DND-41 (cell line): ENCODE results near the gene C16orf95.

Experiments
- ATAC-seq: fragments of 200-7000 bp; cut with Tn5 transposase; 3 replicates; pipeline ENCODE4 v1.9.1; 2021; ENCODE audit warnings: low read depth; ENCODE audit not compliant: insufficient read depth
- DNase-seq: peaks from one replicate; pipeline ENCODE4 v3.0.0-alpha.2; 2020
- H2AFZ ChIP-seq: 2 replicates; pipeline ENCODE4 v1.6.0; 2012; ENCODE audit warnings: low read depth, low read length
- H3K27ac ChIP-seq: 2 replicates; pipeline ENCODE4 v1.5.1; 2012; ENCODE audit warnings: low read length, inconsistent platforms
- H3K27me3 ChIP-seq: fragments of 200-600 bp; sonication (generic); 2 replicates; pipeline ENCODE4 v1.6.0; 2012; ENCODE audit warnings: low read length, mild to moderate bottlenecking, inconsistent platforms; ENCODE audit not compliant: insufficient read depth, poor library complexity
- H3K36me3 ChIP-seq: 2 replicates; pipeline ENCODE4 v1.5.1; 2012; ENCODE audit warnings: low read length, inconsistent platforms; ENCODE audit not compliant: insufficient read depth
- H3K4me1 ChIP-seq: 2 replicates; pipeline ENCODE4 v1.5.1; 2012; ENCODE audit warnings: mild to moderate bottlenecking, low read length; ENCODE audit not compliant: insufficient read depth
- H3K4me2 ChIP-seq: 2 replicates; pipeline ENCODE4 v1.6.0; 2012; ENCODE audit warnings: mild to moderate bottlenecking, moderate library complexity, low read length, inconsistent platforms; ENCODE audit not compliant: insufficient read depth
- H3K4me3 ChIP-seq, 2 experiments: fragments of 200-600 bp in 1 of 2; shearing (Covaris generic) in 1 of 2; 2 replicates each; pipeline ENCODE4 v1.5.1; 2012 to 2016; ENCODE audit warnings: inconsistent platforms in 2 of 2, low read length in 2 of 2, mild to moderate bottlenecking in 2 of 2, low read depth in 1 of 2, moderate library complexity in 1 of 2
- H3K79me2 ChIP-seq: 2 replicates; pipeline ENCODE4 v1.6.0; 2012; ENCODE audit warnings: low read length, inconsistent platforms; ENCODE audit not compliant: insufficient read depth
- H3K9ac ChIP-seq: 2 replicates; pipeline ENCODE4 v1.6.0; 2012; ENCODE audit warnings: low read depth, mild to moderate bottlenecking, inconsistent platforms, low read length, moderate library complexity
- H3K9me3 ChIP-seq: 2 replicates; pipeline ENCODE4 v1.5.1; 2012; ENCODE audit warnings: low read length, moderate library complexity, mild to moderate bottlenecking, inconsistent platforms; ENCODE audit not compliant: insufficient read depth, severe bottlenecking
- H4K20me1 ChIP-seq: 2 replicates; pipeline ENCODE4 v1.6.0; 2012; ENCODE audit warnings: low read length; ENCODE audit not compliant: insufficient read depth
- CTCF ChIP-seq: IDR thresholded peaks from 2 replicates; pipeline ENCODE4 v1.5.1; 2012; ENCODE audit warnings: borderline replicate concordance, low read length, moderate library complexity, mild to moderate bottlenecking; ENCODE audit not compliant: poor library complexity, severe bottlenecking; ENCODE audit errors: extremely low read depth
- EZH2 ChIP-seq: IDR thresholded peaks from 3 replicates; pipeline ENCODE4 v1.6.1; 2012; ENCODE audit warnings: borderline replicate concordance, low read depth, mild to moderate bottlenecking, moderate library complexity, low read length, inconsistent platforms; ENCODE audit not compliant: severe bottlenecking

Gene C16orf95

GRCh38 chr16:87303962-87304521, 13.2 kb downstream of the C16orf95 start:
- Histone ChIP-seq H3K9ac (peak overlapping the region; percentile 24; the same call in 1 of the 2 replicates), H3K27ac (peak overlapping the region; percentile 80), H3K36me3 (no peaks in the 10 kb centered on the region), H3K4me3 (no peak overlapping the region; a peak in 1 of 4 replicates), H3K4me2 (peak overlapping the region; percentile 26), H3K79me2 (no peaks in the 10 kb centered on the region), H3K27me3 (no peaks in the 10 kb centered on the region), H3K9me3 (peaks cover 3% of the 10 kb centered on the region), H3K4me1 (peaks cover 25% of the 10 kb centered on the region), H2AFZ (peak overlapping the region; percentile 66; the same call in 1 of the 2 replicates), H4K20me1 (no peaks in the 10 kb centered on the region)
- DNase-seq = no peak
- no peak for ATAC-seq
- TF ChIP-seq CTCF (no peak), EZH2 (no peak)

- DNase-seq (peak; percentile 70), ATAC-seq (peak; percentile 95)
- H2AFZ ChIP-seq = peak overlapping the region; percentile 66; the same call in 1 of the 2 replicates
Observed at GRCh38 chr16:87303431-87303930, 13.7 kb downstream of the C16orf95 start.

GRCh38 chr16:87298857-87299465, 18.2 kb downstream of the C16orf95 start:
- Histone ChIP-seq H3K79me2 (no peaks in the 10 kb centered on the region), H3K4me3 (no peak overlapping the region), H3K4me1 (peaks cover 14% of the 10 kb centered on the region), H3K9me3 (no peaks in the 10 kb centered on the region), H3K9ac (no peak overlapping the region), H3K27me3 (no peaks in the 10 kb centered on the region), H4K20me1 (no peaks in the 10 kb centered on the region), H3K4me2 (no peak overlapping the region), H3K27ac (no peak overlapping the region), H3K36me3 (no peaks in the 10 kb centered on the region), H2AFZ (no peak overlapping the region)
- TF ChIP-seq CTCF (no peak), EZH2 (no peak)
- ATAC-seq = no peak
- DNase-seq = no peak

More at GRCh38 chr16:87303431-87303930, 13.7 kb downstream of the C16orf95 start:
- H3K27me3 ChIP-seq = no peaks in the 10 kb centered on the region
- no peak overlapping the region for H3K4me3 ChIP-seq
- TF ChIP-seq CTCF = no peak
- TF ChIP-seq EZH2 = no peak
- peaks cover 25% of the 10 kb centered on the region for H3K4me1 ChIP-seq
- H4K20me1 ChIP-seq = no peaks in the 10 kb centered on the region
- H3K79me2 ChIP-seq = no peaks in the 10 kb centered on the region
- peaks cover 2% of the 10 kb centered on the region for H3K9me3 ChIP-seq
- H3K27ac ChIP-seq = peak overlapping the region; percentile 80
- H3K4me2 ChIP-seq = peak overlapping the region; percentile 26
- peak overlapping the region; percentile 24; the same call in 1 of the 2 replicates for H3K9ac ChIP-seq
- no peaks in the 10 kb centered on the region for H3K36me3 ChIP-seq
